Measurements from ENCODE around the gene TVP23B. TPM values are rescaled to one million over a fixed set of nuclear protein-coding genes. Genes with fewer than 3 reads are reported as not detected.
A peak's percentile ranks its signal among the peaks of the same experiment; 100 is the strongest.
"Not testable (repeated sequence)": the region's sequence is repeated elsewhere in the genome, so short reads cannot be mapped to it uniquely, and the experiment has no call there.

TVP23B gene
- total and polyA plus RNA-seq, 2 of the 13 experiments (the other 11 are each of a cell fraction or from before 2014, with no cell fraction given): 45.1 to 66.5 TPM

GRCh38 chr17:18780991-18781718, at the start of gene TVP23B (continued):
- TF ChIP-seq DRAP1 (CRISPR knock-in tag; IDR thresholded peaks at IDR 0.05) (peak; percentile 69), TGIF2 (CRISPR knock-in tag; IDR thresholded peaks at IDR 0.05) (0 out of 2 replicates have a peak, but pooled peaks have one; percentile 59), CREB1 (IDR thresholded peaks at IDR 0.05) (peak; percentile 81), CREB1 (CRISPR knock-in tag; IDR thresholded peaks at IDR 0.05) (peak; percentile 87), THAP9 (CRISPR knock-in tag; IDR thresholded peaks at IDR 0.05; ENCODE audit: borderline replicate concordance) (peak; percentile 80; the same call in 1 of the 2 replicates), ZNF891 (CRISPR knock-in tag; IDR thresholded peaks at IDR 0.05) (peak; percentile 21; the same call in 1 of the 2 replicates), RAD21 (CRISPR knock-in tag; IDR thresholded peaks at IDR 0.05) (peak; percentile 30; the same call in 1 of the 2 replicates), ARID4A (CRISPR knock-in tag; IDR thresholded peaks at IDR 0.05; ENCODE audit: borderline replicate concordance) (peak; percentile 76; the same call in 1 of the 2 replicates), PHF8 (CRISPR knock-in tag; IDR thresholded peaks at IDR 0.05) (peak; percentile 73), ZFX (CRISPR knock-in tag; IDR thresholded peaks at IDR 0.05; ENCODE audit: low read depth) (peak; percentile 68), MED1 (CRISPR knock-in tag; IDR thresholded peaks at IDR 0.05) (peak; percentile 59), HDAC2 (CRISPR knock-in tag; IDR thresholded peaks at IDR 0.05) (0 out of 2 replicates have a peak, but pooled peaks have one; percentile 37), GMEB1 (CRISPR knock-in tag; IDR thresholded peaks at IDR 0.05; ENCODE audit: borderline replicate concordance) (peak; percentile 96), TBX2 (CRISPR knock-in tag; IDR thresholded peaks at IDR 0.05; ENCODE audit: borderline replicate concordance) (peak; percentile 57; the same call in 1 of the 2 replicates), SIN3B (IDR thresholded peaks at IDR 0.05; ENCODE audit: low read length) (0 out of 2 replicates have a peak, but pooled peaks have one; percentile 37), NR2F6 (CRISPR knock-in tag; IDR thresholded peaks at IDR 0.05) (peak; percentile 61; the same call in 1 of the 2 replicates)
- TF ChIP-seq, protein P1, sequence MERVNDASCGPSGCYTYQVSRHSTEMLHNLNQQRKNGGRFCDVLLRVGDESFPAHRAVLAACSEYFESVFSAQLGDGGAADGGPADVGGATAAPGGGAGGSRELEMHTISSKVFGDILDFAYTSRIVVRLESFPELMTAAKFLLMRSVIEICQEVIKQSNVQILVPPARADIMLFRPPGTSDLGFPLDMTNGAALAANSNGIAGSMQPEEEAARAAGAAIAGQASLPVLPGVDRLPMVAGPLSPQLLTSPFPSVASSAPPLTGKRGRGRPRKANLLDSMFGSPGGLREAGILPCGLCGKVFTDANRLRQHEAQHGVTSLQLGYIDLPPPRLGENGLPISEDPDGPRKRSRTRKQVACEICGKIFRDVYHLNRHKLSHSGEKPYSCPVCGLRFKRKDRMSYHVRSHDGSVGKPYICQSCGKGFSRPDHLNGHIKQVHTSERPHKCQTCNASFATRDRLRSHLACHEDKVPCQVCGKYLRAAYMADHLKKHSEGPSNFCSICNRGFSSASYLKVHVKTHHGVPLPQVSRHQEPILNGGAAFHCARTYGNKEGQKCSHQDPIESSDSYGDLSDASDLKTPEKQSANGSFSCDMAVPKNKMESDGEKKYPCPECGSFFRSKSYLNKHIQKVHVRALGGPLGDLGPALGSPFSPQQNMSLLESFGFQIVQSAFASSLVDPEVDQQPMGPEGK (CRISPR knock-in tag; IDR thresholded peaks at IDR 0.05): peak; percentile 46; the same call in 1 of the 2 replicates
- not testable (repeated sequence) for TF ChIP-seq NR2F6 (IDR thresholded peaks at IDR 0.05)
